Body of pancreas (tissue), 4 donors: ENCODE results near the gene ZNF180. TPM values are rescaled to one million over a fixed set of nuclear protein-coding genes. Genes with fewer than 3 reads are reported as not detected.

ENCODE experiments used
- ATAC-seq: fragments of 150-250 bp; one replicate; pipeline ENCODE4 v1.9.1; 2016
- DNase-seq, 4 donors: peaks; one replicate each; pipeline ENCODE4 v3.0.0-alpha.2; 2019
- H3K27ac ChIP-seq, 4 donors: fragments of 200-600 bp; sonication (generic); 1 replicate in 3 of 4; 2 replicates in 1 of 4; pipeline versions ENCODE4 v1.5.1 to v1.6.1; 2016 to 2019; ENCODE audit warnings: mild to moderate bottlenecking in 1 of 4, mixed read lengths in 1 of 4, moderate library complexity in 1 of 4
- H3K27me3 ChIP-seq, 2 donors: fragments of 200-600 bp; sonication (generic); one replicate each; pipeline ENCODE4 v1.6.0; 2016; ENCODE audit warnings: mild to moderate bottlenecking in 1 of 2
- H3K36me3 ChIP-seq, 2 donors: fragments of 200-600 bp; sonication (generic); replicated peaks in 1 of 2; 2 replicates each; pipeline ENCODE4 v1.5.1; 2016; ENCODE audit warnings: low read depth in 2 of 2; ENCODE audit not compliant: insufficient read depth in 1 of 2
- H3K4me1 ChIP-seq: fragments of 200-600 bp; sonication (generic); one replicate; pipeline ENCODE4 v1.6.0; 2016
- H3K4me3 ChIP-seq, 2 donors: fragments of 200-600 bp; sonication (generic); 1 replicate in 1 of 2; 2 replicates in 1 of 2; pipeline ENCODE4 v1.5.1; 2016 to 2019
- H3K9me3 ChIP-seq, 3 donors: fragments of 200-600 bp; sonication (generic); 1 replicate in 2 of 3; 2 replicates in 1 of 3; pipeline ENCODE4 v1.5.1; 2016
- CTCF ChIP-seq, 7 experiments: fragments of 450-650 bp in 4 of 7; fragments of 200-600 bp in 3 of 7; sonication (generic) in 3 of 7; IDR thresholded peaks; one replicate each; pipeline ENCODE4 v1.5.1; 2016 to 2019; ENCODE audit warnings: antibody characterized with exemption in 7 of 7
- POLR2A ChIP-seq, 3 donors: fragments of 450-650 bp; IDR thresholded peaks; one replicate each; pipeline ENCODE4 v1.6.1; 2016; ENCODE audit warnings: antibody characterized with exemption in 3 of 3, mild to moderate bottlenecking in 2 of 3
- WGBS, 2 donors: methylation state at CpG; one replicate each; pipeline ENCODE4 v1.1.5; 2017; 5-methylcytosine and 5-hydroxymethylcytosine counted together
- intact Hi-C: fragments of 100-400 bp; cut with DNase I; formaldehyde crosslinking; loops from one replicate; pipeline ENCODE4 v1.15.1; 2023
- total RNA-seq, 2 donors: library from RNA; depleted of rRNA; stranded (reverse); fragments of >200 nt; gene quantifications; one replicate each; pipeline ENCODE4 v1.1.0, GENCODE V29; 2016

ZNF180 gene
- total RNA-seq, 2 donors from 2014 or later: 2.6 to 12.2 TPM

DNA sequence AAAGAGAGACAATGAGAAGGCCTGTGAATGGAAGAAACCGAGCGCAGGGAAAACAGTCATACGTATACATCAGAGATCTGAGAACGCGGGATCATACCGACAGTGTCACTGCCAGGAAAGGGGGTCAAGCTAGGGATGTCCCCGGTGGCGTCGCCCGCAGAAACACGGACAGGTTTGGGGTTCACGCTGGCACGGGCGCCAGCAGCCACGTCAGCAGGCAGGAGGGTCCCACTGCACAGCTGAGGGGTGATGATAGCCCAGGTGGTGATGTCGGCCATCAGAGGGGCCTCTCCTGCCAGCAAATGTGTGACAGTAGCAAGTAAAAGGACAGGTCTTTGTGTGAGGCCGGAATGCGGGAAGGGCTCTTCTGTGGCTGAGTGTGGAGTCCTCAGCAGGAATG is 48.6 kb downstream of the ZNF180 start:
- peaks cover 0 to 24% (median 0%) of the 10 kb centered on the region in 3 donors for H3K9me3 ChIP-seq
- 74 to 80% methylated on average over 18 of the region's 18 CpGs for WGBS, 2 donors
- no peaks in the 10 kb centered on the region for H3K27me3 ChIP-seq
- DNase-seq: no peak
- no peaks in the 10 kb centered on the region for H3K36me3 ChIP-seq
- peaks cover 6% of the 10 kb centered on the region for H3K4me1 ChIP-seq
- intact Hi-C loops: no loop called here
- ATAC-seq: no peak
- no peak for TF ChIP-seq POLR2A (IDR thresholded peaks at IDR 0.05)
- no peak for TF ChIP-seq CTCF (IDR thresholded peaks at IDR 0.05)
- no peak overlapping the region for H3K27ac ChIP-seq
- H3K4me3 ChIP-seq: no peak overlapping the region

GRCh38 chr19:44447916-44448674 is 52.2 kb downstream of the ZNF180 start, which contains the start of gene ZNF229:
ZNF229 (minus strand) TSS chr19:44448472; CDS start chr19:44442847, 5,625 bp downstream.
- 1 to 5% methylated on average over 39 to 45 of the region's 45 CpGs for WGBS, 2 donors
- DNase-seq: peak; percentile 85 to 93 (median 90)
- Histone ChIP-seq H3K27ac (peak within 1 kb of the TSS in 2 of 4 donors; percentile 7 to 35), H3K4me3 (peak within 1 kb of the TSS; percentile 47 to 48), H3K4me1 (peaks cover 6% of the 10 kb centered on the region), H3K9me3 (peaks cover 0 to 34% (median 0%) of the 10 kb centered on the region in 3 donors), H3K27me3 (no peaks in the 10 kb centered on the region), H3K36me3 (peaks cover 0 to 1% of the 10 kb centered on the region in 2 donors)
- ATAC-seq: peak; percentile 94
- TF ChIP-seq CTCF (IDR thresholded peaks at IDR 0.05) (no peak), POLR2A (IDR thresholded peaks at IDR 0.05) (peak in 2 of 3 donors; percentile 25 to 44)
- intact Hi-C loops: no loop called here

GRCh38 chr19:44438441-44438840 is 61.9 kb downstream of the ZNF180 start:
- Histone ChIP-seq H3K9me3 (peaks cover 0 to 67% (median 0%) of the 10 kb centered on the region in 3 donors), H3K36me3 (no peaks in the 10 kb centered on the region), H3K27me3 (no peaks in the 10 kb centered on the region), H3K27ac (no peak overlapping the region), H3K4me1 (no peaks in the 10 kb centered on the region), H3K4me3 (no peak overlapping the region)
- ATAC-seq (no peak), DNase-seq (no peak)
- TF ChIP-seq CTCF (IDR thresholded peaks at IDR 0.05) (no peak), POLR2A (IDR thresholded peaks at IDR 0.05) (no peak)
- intact Hi-C loops: no loop called here
- 87 to 95% methylated on average over 3 of the region's 3 CpGs for WGBS, 2 donors

DNA sequence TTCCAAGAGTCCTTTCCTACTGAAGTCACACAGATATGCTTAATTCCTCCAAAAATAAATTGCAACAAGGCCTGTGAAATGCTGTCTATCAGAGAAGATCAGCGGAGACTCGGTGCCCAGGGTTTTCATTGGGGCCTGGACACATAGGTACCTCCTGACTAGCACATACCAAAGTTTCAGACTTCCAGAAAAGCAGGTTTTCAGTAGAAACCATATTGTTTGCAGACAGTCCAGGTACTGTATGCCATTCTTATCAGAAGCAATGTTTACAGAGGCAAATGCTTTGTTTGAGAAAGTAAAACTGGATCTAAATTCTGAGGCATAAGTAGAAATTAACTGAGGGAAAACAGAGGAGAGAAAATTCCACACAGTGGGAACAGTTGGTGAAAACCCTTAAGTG is 64.9 kb downstream of the ZNF180 start:
- no peaks in the 10 kb centered on the region for H3K4me1 ChIP-seq
- WGBS, 2 donors: 88 to 92% methylated on average over 2 of the region's 2 CpGs
- no peak for TF ChIP-seq CTCF (IDR thresholded peaks at IDR 0.05)
- no peak for TF ChIP-seq POLR2A (IDR thresholded peaks at IDR 0.05)
- ATAC-seq: no peak
- no peak overlapping the region for H3K27ac ChIP-seq
- peaks cover 5 to 12% of the 10 kb centered on the region in 2 donors for H3K36me3 ChIP-seq
- no peaks in the 10 kb centered on the region for H3K27me3 ChIP-seq
- H3K9me3 ChIP-seq: peaks cover 0 to 65% (median 0%) of the 10 kb centered on the region in 3 donors
- no peak for DNase-seq
- H3K4me3 ChIP-seq: no peak overlapping the region
- intact Hi-C loops: no loop called here
